NCI-H748 (cell line): ENCODE results near the gene DLD.
"Not testable (repeated sequence)": the region's sequence is repeated elsewhere in the genome, so short reads cannot be mapped to it uniquely, and the experiment has no call there.

Source experiments
- DNase-seq: peaks from one replicate; lab custom pipeline; 2025; ENCODE audit not compliant: unreplicated experiment; lab: John Stamatoyannopoulos, UW

The DLD gene

GRCh38 chr7:107943018-107943417 lies 52.0 kb downstream of the DLD start:
- DNase-seq: no peak

- no peak for DNase-seq
Observed at GRCh38 chr7:107944411-107945169, 53.6 kb downstream of the DLD start.

GRCh38 chr7:107945332-107945731 lies 54.3 kb downstream of the DLD start:
- DNase-seq: no peak

GRCh38 chr7:107946451-107946850 lies 55.5 kb downstream of the DLD start:
- no peak for DNase-seq

GRCh38 chr7:107946881-107947280 lies 55.9 kb downstream of the DLD start:
- DNase-seq: no peak

- no peak for DNase-seq
Observed at GRCh38 chr7:107948645-107949442, 57.9 kb downstream of the DLD start.

- no peak for DNase-seq
Observed at GRCh38 chr7:107949443-107949935, 58.5 kb downstream of the DLD start.

- DNase-seq: no peak
Observed at GRCh38 chr7:107951172-107951787, 60.3 kb downstream of the DLD start.

- peak; percentile 4 for DNase-seq
Observed at GRCh38 chr7:107951896-107952295, 60.9 kb downstream of the DLD start.

GRCh38 chr7:107953265-107953923 lies 62.4 kb downstream of the DLD start:
- DNase-seq: no peak

GRCh38 chr7:107953924-107954303 lies 62.9 kb downstream of the DLD start:
- DNase-seq: no peak

GRCh38 chr7:107955394-107955793 lies 64.4 kb downstream of the DLD start:
- DNase-seq: no peak

GRCh38 chr7:107956950-107957349 lies 66.0 kb downstream of the DLD start:
- DNase-seq: not testable (repeated sequence)

- no peak for DNase-seq
Observed at GRCh38 chr7:107957436-107957835, 66.5 kb downstream of the DLD start.

GRCh38 chr7:107958764-107959526 lies 68.0 kb downstream of the DLD start:
- no peak for DNase-seq

GRCh38 chr7:107959527-107959898 lies 68.5 kb downstream of the DLD start:
- DNase-seq: no peak

GRCh38 chr7:107960272-107960671 lies 69.3 kb downstream of the DLD start:
- no peak for DNase-seq

GRCh38 chr7:107961405-107961804 lies 70.4 kb downstream of the DLD start:
- peak; percentile 29 for DNase-seq

GRCh38 chr7:107962817-107963216 lies 71.8 kb downstream of the DLD start:
- no peak for DNase-seq

- DNase-seq: no peak
Observed at GRCh38 chr7:107964510-107964909, 73.5 kb downstream of the DLD start.

GRCh38 chr7:107966711-107967110 lies 75.7 kb downstream of the DLD start:
- peak; percentile 16 for DNase-seq
